CD4-positive, alpha-beta T cell (primary cell): ENCODE results near the gene IER2. TPM values are rescaled to one million over a fixed set of nuclear protein-coding genes. Genes with fewer than 3 reads are reported as not detected.

ENCODE experiments used
- ATAC-seq: fragments of 200-7000 bp; cut with Tn5 transposase; one replicate; pipeline ENCODE4 v1.10.0; 2022; ENCODE audit warnings: mild to moderate bottlenecking; ENCODE audit not compliant: poor library complexity
- CTCF ChIA-PET: fragments of 350-600 bp; sonication (Branson Sonifier 250); formaldehyde crosslinking; loops from one replicate; lab custom pipeline; 2021; ENCODE audit warnings: antibody characterized with exemption, inconsistent platforms; lab: Charles Lee
- POLR2A ChIA-PET: fragments of 350-600 bp; sonication (Branson Sonifier 250); formaldehyde crosslinking; loops from one replicate; lab custom pipeline; 2021; ENCODE audit warnings: antibody characterized with exemption, inconsistent platforms; lab: Charles Lee
- DNase-seq, 14 experiments: peaks; one replicate each; pipeline ENCODE4 v3.0.0-alpha.2; 2013 to 2020; ENCODE audit warnings: mixed read lengths in 2 of 14
- H3K27ac ChIP-seq, 2 donors: one replicate each; pipeline versions ENCODE4 v1.5.1 to v1.7.0; 2013; ENCODE audit warnings: low read length in 2 of 2, low read depth in 1 of 2, mild to moderate bottlenecking in 1 of 2
- H3K27me3 ChIP-seq, 2 experiments: 1 replicate in 1 of 2; 2 replicates in 1 of 2; pipeline versions ENCODE4 v1.6.1 to v1.7.0; 2013; ENCODE audit warnings: low read length in 2 of 2, control low read depth in 1 of 2, mild to moderate bottlenecking in 1 of 2, moderate library complexity in 1 of 2; ENCODE audit not compliant: insufficient read depth in 2 of 2, control insufficient read depth in 1 of 2
- H3K36me3 ChIP-seq: one replicate; pipeline ENCODE4 v1.6.1; 2013; ENCODE audit warnings: low read length, control low read depth; ENCODE audit not compliant: insufficient read depth
- H3K4me1 ChIP-seq: one replicate; pipeline ENCODE4 v1.6.1; 2013; ENCODE audit warnings: low read length, control low read depth; ENCODE audit not compliant: insufficient read depth
- H3K4me3 ChIP-seq: one replicate; pipeline ENCODE4 v1.5.1; 2013; ENCODE audit warnings: mild to moderate bottlenecking, low read length, moderate library complexity
- H3K9me3 ChIP-seq, 2 experiments: 1 replicate in 1 of 2; 2 replicates in 1 of 2; pipeline versions ENCODE4 v1.6.1 to v1.7.0; 2013; ENCODE audit warnings: low read length in 2 of 2, mild to moderate bottlenecking in 2 of 2, control low read depth in 1 of 2, moderate library complexity in 1 of 2; ENCODE audit not compliant: control insufficient read depth in 1 of 2, insufficient read depth in 1 of 2
- H3K27ac Mint-ChIP-seq: one replicate; pipeline ENCODE4 v1.8.0; 2020; ENCODE audit warnings: mixed read lengths
- H3K27me3 Mint-ChIP-seq: one replicate; pipeline ENCODE4 v1.8.0; 2021; ENCODE audit warnings: mixed read lengths
- H3K36me3 Mint-ChIP-seq: one replicate; pipeline ENCODE4 v1.8.0; 2021; ENCODE audit warnings: low read depth, mixed read lengths
- H3K4me1 Mint-ChIP-seq: one replicate; pipeline ENCODE4 v1.8.0; 2021; ENCODE audit warnings: low read depth, mixed read lengths
- H3K4me3 Mint-ChIP-seq: one replicate; pipeline ENCODE4 v1.8.0; 2020; ENCODE audit warnings: mild to moderate bottlenecking, mixed read lengths
- H3K9me3 Mint-ChIP-seq: one replicate; pipeline ENCODE4 v1.8.0; 2020; ENCODE audit warnings: mixed read lengths
- CTCF ChIP-seq: fragments of 200-600 bp; IDR thresholded peaks from one replicate; pipeline ENCODE4 v1.8.0; 2022; ENCODE audit warnings: antibody characterized with exemption, mild to moderate bottlenecking
- intact Hi-C, 2 experiments: fragments of 100-400 bp; cut with DNase I in 1 of 2; cut with micrococcal nuclease in 1 of 2; formaldehyde crosslinking; loops; one replicate each; pipeline versions ENCODE4 v1.15.1 to v1.9.0; 2023 to 2025; cut with DNase I, micrococcal nuclease
- total RNA-seq, 174 experiments: library from RNA in 2 of 174; stranded (reverse) in 2 of 174; gene quantifications; one replicate each; pipeline ENCODE4 v1.2.3 and lab custom pipeline; 2021 to 2026

Gene IER2
- total RNA-seq, 2 experiments from 2014 or later = 254 to 255 TPM

- H3K4me3 ChIP-seq = no peak overlapping the region
These were observed 30.2 kb upstream of the IER2 start for GRCh38 chr19:13120031-13120430.

GRCh38 chr19:13120817-13121216, 29.4 kb upstream of the IER2 start:
- H3K9me3 Mint-ChIP-seq = no peaks in the 10 kb centered on the region
- no peaks in the 10 kb centered on the region for H3K27me3 ChIP-seq
- POLR2A ChIA-PET = no interaction called here
- no peak overlapping the region for H3K27ac Mint-ChIP-seq
- H3K27me3 Mint-ChIP-seq = no peaks in the 10 kb centered on the region
- peak overlapping the region; percentile 84 for H3K4me3 Mint-ChIP-seq
- H3K36me3 Mint-ChIP-seq = peaks cover 26% of the 10 kb centered on the region
- intact Hi-C loops = no loop called here
- H3K4me1 Mint-ChIP-seq = peaks cover 57% of the 10 kb centered on the region
- peaks cover 12% of the 10 kb centered on the region for H3K36me3 ChIP-seq
- ATAC-seq (no peak), DNase-seq (no peak)
- CTCF ChIA-PET = interaction anchor here (0.7 kb wide), 1 partner anchor 41 kb away, joined by 3 read pairs; no protein-coding TSS in a partner anchor
- no peak overlapping the region for H3K4me3 ChIP-seq
- no peaks in the 10 kb centered on the region for H3K9me3 ChIP-seq
- H3K4me1 ChIP-seq = peaks cover 58% of the 10 kb centered on the region
- no peak overlapping the region for H3K27ac ChIP-seq
- TF ChIP-seq CTCF = no peak

More at GRCh38 chr19:13120031-13120430, 30.2 kb upstream of the IER2 start:
- DNase-seq = no peak
- Mint-ChIP-seq H3K4me1 (peaks cover 63% of the 10 kb centered on the region), H3K27ac (no peak overlapping the region), H3K9me3 (no peaks in the 10 kb centered on the region), H3K4me3 (peak overlapping the region; percentile 84), H3K36me3 (peaks cover 26% of the 10 kb centered on the region), H3K27me3 (no peaks in the 10 kb centered on the region)
- POLR2A ChIA-PET = interaction anchor here (4.7 kb wide), 1 partner anchor 19 kb away, joined by 32 read pairs; no protein-coding TSS in a partner anchor
- Histone ChIP-seq H3K9me3 (no peaks in the 10 kb centered on the region), H3K27ac (no peak overlapping the region), H3K27me3 (no peaks in the 10 kb centered on the region), H3K36me3 (peaks cover 12% of the 10 kb centered on the region), H3K4me1 (peaks cover 65% of the 10 kb centered on the region)
- intact Hi-C loops = no loop called here
- CTCF ChIA-PET = no interaction called here
- TF ChIP-seq CTCF = no peak
- no peak for ATAC-seq

GRCh38 chr19:13121551-13122274, 28.5 kb upstream of the IER2 start:
- ChIA-PET POLR2A (no interaction called here), CTCF (no interaction called here)
- H3K36me3 ChIP-seq = peaks cover 16% of the 10 kb centered on the region
- TF ChIP-seq CTCF = no peak
- H3K4me1 ChIP-seq = peaks cover 51% of the 10 kb centered on the region
- DNase-seq (peak in 1 of 14 experiments; percentile 38), ATAC-seq (no peak)
- H3K27ac Mint-ChIP-seq = peak overlapping the region; percentile 44
- H3K9me3 Mint-ChIP-seq = no peaks in the 10 kb centered on the region
- H3K27me3 ChIP-seq = no peaks in the 10 kb centered on the region
- peaks cover 52% of the 10 kb centered on the region for H3K4me1 Mint-ChIP-seq
- H3K27me3 Mint-ChIP-seq = no peaks in the 10 kb centered on the region
- H3K36me3 Mint-ChIP-seq = peaks cover 21% of the 10 kb centered on the region
- intact Hi-C loops = no loop called here
- H3K4me3 ChIP-seq = no peak overlapping the region
- H3K9me3 ChIP-seq = no peaks in the 10 kb centered on the region
- no peak overlapping the region for H3K27ac ChIP-seq
- H3K4me3 Mint-ChIP-seq = peak overlapping the region; percentile 77
